ENCODE data around the gene LRRC45.

The LRRC45 gene

DNA sequence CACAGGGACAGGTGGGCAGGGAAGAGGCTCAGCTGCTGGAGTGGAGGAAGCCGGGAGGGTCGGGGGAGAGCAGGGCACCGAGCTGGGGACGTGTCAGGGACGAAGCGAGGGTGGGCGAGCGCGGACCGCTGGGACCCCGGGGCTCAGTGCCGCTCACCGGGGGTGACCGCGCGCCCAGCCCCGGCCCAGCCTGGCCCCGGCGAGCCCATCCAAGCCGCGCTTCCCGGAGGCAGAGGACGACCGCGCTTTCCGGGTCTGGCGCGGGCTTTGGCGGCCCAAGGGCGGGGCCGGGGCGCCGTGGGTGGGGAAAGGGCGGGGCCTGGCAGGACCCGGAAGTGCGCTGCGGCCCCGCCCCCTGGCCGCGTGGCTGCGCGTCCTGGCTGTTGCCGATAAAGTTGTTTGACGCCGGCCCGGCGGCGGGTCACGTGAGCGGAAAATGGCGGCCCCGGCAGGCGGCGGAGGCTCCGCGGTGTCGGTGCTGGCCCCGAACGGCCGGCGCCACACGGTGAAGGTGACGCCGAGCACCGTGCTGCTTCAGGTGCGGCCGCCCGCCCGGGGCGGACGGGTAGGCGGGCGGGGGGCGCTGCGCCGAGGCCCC lies 45.8 kb upstream of the LRRC45 start, which contains the start of gene ASPSCR1 (continued):
- TF ChIP-seq ZNF174 (tag by site-specific recombination; IDR thresholded peaks at IDR 0.05) (no peak), ZNF133 (tag by site-specific recombination; IDR thresholded peaks at IDR 0.05) (no peak), ZNF473 (tag by site-specific recombination; IDR thresholded peaks at IDR 0.05) (no peak), ZNF248 (tag by site-specific recombination; IDR thresholded peaks at IDR 0.05) (no peak), ZNF701 (tag by site-specific recombination; IDR thresholded peaks at IDR 0.05) (no peak), ZNF76 (tag by site-specific recombination; IDR thresholded peaks at IDR 0.05; ENCODE audit: borderline replicate concordance, low read depth) (peak; percentile 24; the same call in 1 of the 2 replicates), ZXDB (tag by site-specific recombination; IDR thresholded peaks at IDR 0.05) (no peak), KLF10 (tag by site-specific recombination; IDR thresholded peaks at IDR 0.05) (peak; percentile 99), ZNF747 (tag by site-specific recombination; IDR thresholded peaks at IDR 0.05) (no peak), ZNF274 (IDR thresholded peaks at IDR 0.05; ENCODE audit: low read length) (no peak), ZNF274 (tag by site-specific recombination; IDR thresholded peaks at IDR 0.05; ENCODE audit: borderline replicate concordance) (no peak), ZNF843 (tag by site-specific recombination; IDR thresholded peaks at IDR 0.05) (no peak), SCRT1 (tag by site-specific recombination; IDR thresholded peaks at IDR 0.05; ENCODE audit: borderline replicate concordance) (no peak), ZNF623 (tag by site-specific recombination; IDR thresholded peaks at IDR 0.05) (no peak), ZBTB48 (tag by site-specific recombination; IDR thresholded peaks at IDR 0.05) (peak; percentile 91), ZNF350 (tag by site-specific recombination; IDR thresholded peaks at IDR 0.05) (no peak), ZNF239 (tag by site-specific recombination; IDR thresholded peaks at IDR 0.05) (0 out of 2 replicates have a peak, but pooled peaks have one; percentile 30), EGR2 (tag by site-specific recombination; IDR thresholded peaks at IDR 0.05; ENCODE audit: low read depth) (0 out of 2 replicates have a peak, but pooled peaks have one; percentile 4), ZIC2 (tag by site-specific recombination; IDR thresholded peaks at IDR 0.05) (no peak), ZNF324 (tag by site-specific recombination; IDR thresholded peaks at IDR 0.05) (no peak), SALL2 (tag by site-specific recombination; IDR thresholded peaks at IDR 0.05; ENCODE audit: borderline replicate concordance) (no peak), ZNF223 (tag by site-specific recombination; IDR thresholded peaks at IDR 0.05) (0 out of 2 replicates have a peak, but pooled peaks have one; percentile 42), ZNF549 (tag by site-specific recombination; IDR thresholded peaks at IDR 0.05) (no peak), MYNN (tag by site-specific recombination; IDR thresholded peaks at IDR 0.05; ENCODE audit: borderline replicate concordance) (no peak), ZNF423 (tag by site-specific recombination; IDR thresholded peaks at IDR 0.05) (no peak), ZFHX2 (tag by site-specific recombination; conservative IDR thresholded peaks at IDR 0.05) (peak; percentile 57), ZNF529 (tag by site-specific recombination; IDR thresholded peaks at IDR 0.05; ENCODE audit: insufficient replicate concordance) (no peak), ZNF140 (tag by site-specific recombination; IDR thresholded peaks at IDR 0.05) (no peak)
- TF ChIP-seq, protein P1, sequence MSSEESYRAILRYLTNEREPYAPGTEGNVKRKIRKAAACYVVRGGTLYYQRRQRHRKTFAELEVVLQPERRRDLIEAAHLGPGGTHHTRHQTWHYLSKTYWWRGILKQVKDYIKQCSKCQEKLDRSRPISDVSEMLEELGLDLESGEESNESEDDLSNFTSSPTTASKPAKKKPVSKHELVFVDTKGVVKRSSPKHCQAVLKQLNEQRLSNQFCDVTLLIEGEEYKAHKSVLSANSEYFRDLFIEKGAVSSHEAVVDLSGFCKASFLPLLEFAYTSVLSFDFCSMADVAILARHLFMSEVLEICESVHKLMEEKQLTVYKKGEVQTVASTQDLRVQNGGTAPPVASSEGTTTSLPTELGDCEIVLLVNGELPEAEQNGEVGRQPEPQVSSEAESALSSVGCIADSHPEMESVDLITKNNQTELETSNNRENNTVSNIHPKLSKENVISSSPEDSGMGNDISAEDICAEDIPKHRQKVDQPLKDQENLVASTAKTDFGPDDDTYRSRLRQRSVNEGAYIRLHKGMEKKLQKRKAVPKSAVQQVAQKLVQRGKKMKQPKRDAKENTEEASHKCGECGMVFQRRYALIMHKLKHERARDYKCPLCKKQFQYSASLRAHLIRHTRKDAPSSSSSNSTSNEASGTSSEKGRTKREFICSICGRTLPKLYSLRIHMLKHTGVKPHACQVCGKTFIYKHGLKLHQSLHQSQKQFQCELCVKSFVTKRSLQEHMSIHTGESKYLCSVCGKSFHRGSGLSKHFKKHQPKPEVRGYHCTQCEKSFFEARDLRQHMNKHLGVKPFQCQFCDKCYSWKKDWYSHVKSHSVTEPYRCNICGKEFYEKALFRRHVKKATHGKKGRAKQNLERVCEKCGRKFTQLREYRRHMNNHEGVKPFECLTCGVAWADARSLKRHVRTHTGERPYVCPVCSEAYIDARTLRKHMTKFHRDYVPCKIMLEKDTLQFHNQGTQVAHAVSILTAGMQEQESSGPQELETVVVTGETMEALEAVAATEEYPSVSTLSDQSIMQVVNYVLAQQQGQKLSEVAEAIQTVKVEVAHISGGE (tag by site-specific recombination; conservative IDR thresholded peaks at IDR 0.05; ENCODE audit: low read depth), result no peak
- TF ChIP-seq, protein P2, sequence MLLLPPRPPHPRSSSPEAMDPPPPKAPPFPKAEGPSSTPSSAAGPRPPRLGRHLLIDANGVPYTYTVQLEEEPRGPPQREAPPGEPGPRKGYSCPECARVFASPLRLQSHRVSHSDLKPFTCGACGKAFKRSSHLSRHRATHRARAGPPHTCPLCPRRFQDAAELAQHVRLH (tag by site-specific recombination; IDR thresholded peaks at IDR 0.05), result no peak
- TF ChIP-seq, protein P3, sequence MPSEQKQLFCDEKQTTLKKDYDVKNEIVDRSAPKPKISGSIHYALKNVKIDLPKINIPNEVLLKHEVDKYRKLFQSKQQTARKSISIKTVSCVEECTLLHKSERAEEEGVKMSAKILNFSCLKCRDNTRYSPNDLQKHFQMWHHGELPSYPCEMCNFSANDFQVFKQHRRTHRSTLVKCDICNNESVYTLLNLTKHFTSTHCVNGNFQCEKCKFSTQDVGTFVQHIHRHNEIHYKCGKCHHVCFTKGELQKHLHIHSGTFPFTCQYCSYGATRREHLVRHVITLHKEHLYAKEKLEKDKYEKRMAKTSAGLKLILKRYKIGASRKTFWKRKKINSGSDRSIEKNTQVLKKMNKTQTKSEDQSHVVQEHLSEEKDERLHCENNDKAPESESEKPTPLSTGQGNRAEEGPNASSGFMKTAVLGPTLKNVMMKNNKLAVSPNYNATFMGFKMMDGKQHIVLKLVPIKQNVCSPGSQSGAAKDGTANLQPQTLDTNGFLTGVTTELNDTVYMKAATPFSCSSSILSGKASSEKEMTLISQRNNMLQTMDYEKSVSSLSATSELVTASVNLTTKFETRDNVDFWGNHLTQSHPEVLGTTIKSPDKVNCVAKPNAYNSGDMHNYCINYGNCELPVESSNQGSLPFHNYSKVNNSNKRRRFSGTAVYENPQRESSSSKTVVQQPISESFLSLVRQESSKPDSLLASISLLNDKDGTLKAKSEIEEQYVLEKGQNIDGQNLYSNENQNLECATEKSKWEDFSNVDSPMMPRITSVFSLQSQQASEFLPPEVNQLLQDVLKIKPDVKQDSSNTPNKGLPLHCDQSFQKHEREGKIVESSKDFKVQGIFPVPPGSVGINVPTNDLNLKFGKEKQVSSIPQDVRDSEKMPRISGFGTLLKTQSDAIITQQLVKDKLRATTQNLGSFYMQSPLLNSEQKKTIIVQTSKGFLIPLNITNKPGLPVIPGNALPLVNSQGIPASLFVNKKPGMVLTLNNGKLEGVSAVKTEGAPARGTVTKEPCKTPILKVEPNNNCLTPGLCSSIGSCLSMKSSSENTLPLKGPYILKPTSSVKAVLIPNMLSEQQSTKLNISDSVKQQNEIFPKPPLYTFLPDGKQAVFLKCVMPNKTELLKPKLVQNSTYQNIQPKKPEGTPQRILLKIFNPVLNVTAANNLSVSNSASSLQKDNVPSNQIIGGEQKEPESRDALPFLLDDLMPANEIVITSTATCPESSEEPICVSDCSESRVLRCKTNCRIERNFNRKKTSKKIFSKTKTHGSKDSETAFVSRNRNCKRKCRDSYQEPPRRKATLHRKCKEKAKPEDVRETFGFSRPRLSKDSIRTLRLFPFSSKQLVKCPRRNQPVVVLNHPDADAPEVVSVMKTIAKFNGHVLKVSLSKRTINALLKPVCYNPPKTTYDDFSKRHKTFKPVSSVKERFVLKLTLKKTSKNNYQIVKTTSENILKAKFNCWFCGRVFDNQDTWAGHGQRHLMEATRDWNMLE (tag by site-specific recombination; conservative IDR thresholded peaks at IDR 0.05; ENCODE audit: low read depth), result no peak
- TF ChIP-seq, protein P4, sequence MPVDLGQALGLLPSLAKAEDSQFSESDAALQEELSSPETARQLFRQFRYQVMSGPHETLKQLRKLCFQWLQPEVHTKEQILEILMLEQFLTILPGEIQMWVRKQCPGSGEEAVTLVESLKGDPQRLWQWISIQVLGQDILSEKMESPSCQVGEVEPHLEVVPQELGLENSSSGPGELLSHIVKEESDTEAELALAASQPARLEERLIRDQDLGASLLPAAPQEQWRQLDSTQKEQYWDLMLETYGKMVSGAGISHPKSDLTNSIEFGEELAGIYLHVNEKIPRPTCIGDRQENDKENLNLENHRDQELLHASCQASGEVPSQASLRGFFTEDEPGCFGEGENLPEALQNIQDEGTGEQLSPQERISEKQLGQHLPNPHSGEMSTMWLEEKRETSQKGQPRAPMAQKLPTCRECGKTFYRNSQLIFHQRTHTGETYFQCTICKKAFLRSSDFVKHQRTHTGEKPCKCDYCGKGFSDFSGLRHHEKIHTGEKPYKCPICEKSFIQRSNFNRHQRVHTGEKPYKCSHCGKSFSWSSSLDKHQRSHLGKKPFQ (tag by site-specific recombination; IDR thresholded peaks at IDR 0.05), result no peak

All from HEK293 (cell line).